H1 (cell line): Measurements from ENCODE around the gene INHA. TPM values are rescaled to one million over a fixed set of nuclear protein-coding genes. Genes with fewer than 3 reads are reported as not detected.

ENCODE experiments used
- CTCF ChIA-PET: fragments of 300-600 bp; sonication (Branson Sonifier 250); formaldehyde crosslinking; loops from one replicate; lab custom pipeline; 2021; ENCODE audit not compliant: partially characterized antibody; lab: Charles Lee
- POLR2A ChIA-PET: fragments of 300-600 bp; sonication (Branson Sonifier 250); formaldehyde crosslinking; loops from one replicate; lab custom pipeline; 2021; ENCODE audit warnings: inconsistent platforms; ENCODE audit not compliant: partially characterized antibody; lab: Charles Lee
- DNase-seq, 2 experiments: peaks; one replicate each; pipeline versions ENCODE4 v3.0.0 to v3.0.0-alpha.2; 2010 to 2022; ENCODE audit warnings: low spot score in 2 of 2, low read depth in 1 of 2, mixed read lengths in 1 of 2
- FAIRE-seq: peaks from 2 replicates; lab custom pipeline; 2011; peaks lifted over from hg19 to GRCh38; lab: Jason Lieb, UNC
- H2AFZ ChIP-seq: 2 replicates; pipeline ENCODE4 v1.8.1; 2012; ENCODE audit warnings: low read length, inconsistent platforms
- H2AK5ac ChIP-seq: 2 replicates; pipeline ENCODE4 v1.6.1; 2013; ENCODE audit warnings: low read depth, low read length
- H2BK120ac ChIP-seq: replicated peaks from 2 replicates; pipeline ENCODE3; 2013; ENCODE audit warnings: low read depth, low read length, inconsistent platforms
- H2BK12ac ChIP-seq: 2 replicates; pipeline ENCODE4 v1.6.1; 2013; ENCODE audit warnings: low read depth, low read length
- H2BK15ac ChIP-seq: 2 replicates; pipeline ENCODE4 v1.6.1; 2013; ENCODE audit warnings: low read length
- H2BK20ac ChIP-seq: 2 replicates; pipeline ENCODE4 v1.6.1; 2013; ENCODE audit warnings: low read length
- H2BK5ac ChIP-seq: 2 replicates; pipeline ENCODE4 v1.6.1; 2013; ENCODE audit warnings: low read depth, low read length
- H3K14ac ChIP-seq: 2 replicates; pipeline ENCODE4 v1.6.1; 2013; ENCODE audit warnings: inconsistent platforms; ENCODE audit not compliant: insufficient read length
- H3K18ac ChIP-seq: 2 replicates; pipeline ENCODE4 v1.6.1; 2013; ENCODE audit warnings: low read length; ENCODE audit errors: extremely low read depth
- H3K23ac ChIP-seq: 2 replicates; pipeline ENCODE4 v1.6.1; 2013; ENCODE audit warnings: inconsistent platforms; ENCODE audit not compliant: insufficient read length
- H3K23me2 ChIP-seq: 2 replicates; pipeline ENCODE4 v1.6.1; 2013; ENCODE audit warnings: low read depth, low read length
- H3K27ac ChIP-seq: 2 replicates; pipeline ENCODE4 v1.6.1; 2011; ENCODE audit warnings: low read depth, low read length, inconsistent platforms
- H3K27me3 ChIP-seq, 4 experiments: replicated peaks in 1 of 4; 1 replicate in 1 of 4; 2 replicates in 3 of 4; pipeline versions ENCODE4 v1.6.1 to v1.8.1; 2011 to 2013; ENCODE audit warnings: low read length in 3 of 4, mild to moderate bottlenecking in 3 of 4, inconsistent platforms in 2 of 4, mixed read lengths in 2 of 4, moderate library complexity in 1 of 4; ENCODE audit not compliant: control insufficient read depth in 3 of 4, insufficient read depth in 3 of 4; ENCODE audit errors: extremely low read depth in 1 of 4
- H3K36me3 ChIP-seq, 4 experiments: 2 replicates each; pipeline versions ENCODE4 v1.6.1 to v1.8.1; 2011 to 2013; ENCODE audit warnings: mild to moderate bottlenecking in 4 of 4, low read length in 3 of 4, moderate library complexity in 2 of 4, control low read depth in 1 of 4, inconsistent platforms in 1 of 4; ENCODE audit not compliant: insufficient read depth in 4 of 4, control insufficient read depth in 2 of 4
- H3K4ac ChIP-seq: replicated peaks from 2 replicates; pipeline ENCODE3; 2013; ENCODE audit warnings: low read length, low read depth, mixed read lengths, inconsistent platforms; ENCODE audit not compliant: insufficient read length
- H3K4me1 ChIP-seq, 4 experiments: replicated peaks in 1 of 4; 1 replicate in 1 of 4; 2 replicates in 3 of 4; pipeline versions ENCODE4 v1.6.1 to v1.8.1; 2011 to 2013; ENCODE audit warnings: low read length in 3 of 4, inconsistent platforms in 2 of 4, mixed read lengths in 1 of 4; ENCODE audit not compliant: insufficient read depth in 4 of 4, control insufficient read depth in 3 of 4
- H3K4me2 ChIP-seq, 2 experiments: 2 replicates each; pipeline versions ENCODE4 v1.6.1 to v1.8.1; 2011 to 2013; ENCODE audit warnings: low read depth in 2 of 2, low read length in 2 of 2, control low read depth in 1 of 2, inconsistent platforms in 1 of 2, mild to moderate bottlenecking in 1 of 2; ENCODE audit not compliant: insufficient read depth in 1 of 2
- H3K4me3 ChIP-seq, 4 experiments: fragments of 200-600, 300-600 bp in 1 of 4; sonication (generic), shearing (Covaris generic), sonication (Bioruptor Twin) in 1 of 4; 2 replicates each; pipeline versions ENCODE4 v1.5.1 to v1.8.1; 2011 to 2016; ENCODE audit warnings: low read length in 4 of 4, low read depth in 3 of 4, control low read depth in 2 of 4, inconsistent platforms in 2 of 4, mild to moderate bottlenecking in 2 of 4, mixed read lengths in 1 of 4, moderate library complexity in 1 of 4; ENCODE audit not compliant: insufficient read depth in 2 of 4; ENCODE audit errors: extremely low read depth in 1 of 4
- H3K56ac ChIP-seq: replicated peaks from 2 replicates; pipeline ENCODE3; 2013; ENCODE audit warnings: low read depth, mild to moderate bottlenecking, mixed read lengths, low read length, inconsistent platforms; ENCODE audit not compliant: insufficient read length
- H3K79me1 ChIP-seq: 2 replicates; pipeline ENCODE4 v1.6.1; 2013; ENCODE audit warnings: low read depth, low read length, control low read depth
- H3K79me2 ChIP-seq, 2 experiments: 2 replicates each; pipeline versions ENCODE4 v1.6.1 to v1.8.1; 2012 to 2013; ENCODE audit warnings: low read length in 2 of 2, mild to moderate bottlenecking in 2 of 2, inconsistent platforms in 1 of 2; ENCODE audit not compliant: insufficient read depth in 2 of 2, control insufficient read depth in 1 of 2
- H3K9ac ChIP-seq, 4 experiments: replicated peaks in 1 of 4; 1 replicate in 1 of 4; 2 replicates in 3 of 4; pipeline versions ENCODE4 v1.6.1 to v1.8.1; 2011 to 2013; ENCODE audit warnings: low read depth in 3 of 4, low read length in 3 of 4, control low read depth in 2 of 4, mild to moderate bottlenecking in 2 of 4, moderate library complexity in 2 of 4, inconsistent platforms in 1 of 4; ENCODE audit errors: extremely low read depth in 1 of 4
- H3K9me3 ChIP-seq, 2 experiments: 2 replicates each; pipeline versions ENCODE4 v1.6.1 to v1.8.1; 2012 to 2013; ENCODE audit warnings: mild to moderate bottlenecking in 2 of 2, moderate library complexity in 2 of 2, control low read depth in 1 of 2, inconsistent platforms in 1 of 2, low read depth in 1 of 2, low read length in 1 of 2, mixed read lengths in 1 of 2; ENCODE audit not compliant: insufficient read depth in 2 of 2
- H4K20me1 ChIP-seq, 2 experiments: replicated peaks in 1 of 2; 2 replicates each; pipeline versions ENCODE3 to v1.8.1; 2011 to 2013; ENCODE audit warnings: inconsistent platforms in 2 of 2, low read length in 2 of 2, mild to moderate bottlenecking in 1 of 2; ENCODE audit not compliant: insufficient read depth in 2 of 2, control insufficient read depth in 1 of 2
- H4K5ac ChIP-seq: 2 replicates; pipeline ENCODE4 v1.6.1; 2013; ENCODE audit warnings: low read length, low read depth, mixed read lengths, inconsistent platforms; ENCODE audit not compliant: insufficient read length
- H4K8ac ChIP-seq: 2 replicates; pipeline ENCODE4 v1.8.0; 2013; ENCODE audit warnings: mild to moderate bottlenecking, moderate library complexity, low read length, inconsistent platforms; ENCODE audit not compliant: insufficient read depth; ENCODE audit errors: extremely low read depth
- H4K91ac ChIP-seq: replicated peaks from 2 replicates; pipeline ENCODE3; 2013; ENCODE audit warnings: low read length, mixed read lengths, inconsistent platforms; ENCODE audit not compliant: insufficient read length
- BACH1 ChIP-seq: IDR thresholded peaks from 2 replicates; pipeline ENCODE4 v1.6.1; 2012; ENCODE audit warnings: low read length, improper control_type of control experiment
- BCL11A ChIP-seq, 2 experiments: IDR thresholded peaks; one replicate each; pipeline ENCODE4 v1.6.1; 2011; ENCODE audit warnings: low read depth in 2 of 2, low read length in 2 of 2, mild to moderate bottlenecking in 2 of 2
- CTBP2 ChIP-seq: IDR thresholded peaks from 2 replicates; pipeline ENCODE4 v1.7.0; 2011; ENCODE audit warnings: borderline replicate concordance, mild to moderate bottlenecking, moderate library complexity, mixed read lengths, low read length; ENCODE audit not compliant: insufficient read depth, insufficient read length
- NRF1 ChIP-seq: IDR thresholded peaks from 2 replicates; pipeline ENCODE4 v1.6.1; 2011; ENCODE audit warnings: mild to moderate bottlenecking, low read depth, low read length, improper control_type of control experiment
- SIRT6 ChIP-seq: IDR thresholded peaks from one replicate; pipeline ENCODE4 v1.7.1; 2012; ENCODE audit warnings: low read length, inconsistent platforms
- SP2 ChIP-seq: IDR thresholded peaks from 2 replicates; pipeline ENCODE4 v1.6.1; 2012; ENCODE audit warnings: mild to moderate bottlenecking, low read length, inconsistent platforms
- WGBS, 2 experiments: shearing (Covaris generic) in 1 of 2; methylation state at CpG; one replicate each; pipeline versions ENCODE4 v1.1.6 to v1.1.7; 2013 to 2015; ENCODE audit warnings: low lambda C conversion rate in 2 of 2, mixed read lengths in 2 of 2, inconsistent platforms in 1 of 2, low coverage in 1 of 2, missing lambda C conversion rate in 1 of 2; ENCODE audit not compliant: insufficient replicate concordance in 2 of 2, insufficient coverage in 1 of 2, insufficient read length in 1 of 2; ENCODE audit errors: extremely low coverage in 1 of 2, missing lambda C conversion rate in 1 of 2; 5-methylcytosine and 5-hydroxymethylcytosine counted together
- polyA plus RNA-seq, 7 experiments: library from polyadenylated mRNA; depleted of rRNA in 3 of 7; stranded (reverse) in 5 of 7; unstranded in 2 of 7; fragments of >200 nt in 5 of 7; fragments of 200-250 nt in 2 of 7; gene quantifications; 1 replicate in 5 of 7; 2 replicates in 1 of 7; 4 replicates in 1 of 7; pipeline versions ENCODE4 v1.2.1 to v1.2.3, GENCODE V29; 2011 to 2013; ENCODE audit warnings: missing spikeins in 2 of 7, mixed read lengths in 2 of 7
- total RNA-seq: library from RNA; stranded (reverse); fragmentation: NEBNext Ultra II Directional; extraction: Animal tissue kit (Norgen Biotek cat#: 25700); gene quantifications from 2 replicates; pipeline ENCODE4 v1.2.1, GENCODE V29; 2021
- TF ChIP-seq, protein P1 (sequence below): IDR thresholded peaks from 2 replicates; pipeline ENCODE4 v1.6.1; 2012; ENCODE audit warnings: low read length, inconsistent platforms

INHA gene
- total and polyA plus RNA-seq, 2 of the 8 experiments (the other 6 are each of a cell fraction or from before 2014, with no cell fraction given): 0.65 to 2.7 TPM

DNA sequence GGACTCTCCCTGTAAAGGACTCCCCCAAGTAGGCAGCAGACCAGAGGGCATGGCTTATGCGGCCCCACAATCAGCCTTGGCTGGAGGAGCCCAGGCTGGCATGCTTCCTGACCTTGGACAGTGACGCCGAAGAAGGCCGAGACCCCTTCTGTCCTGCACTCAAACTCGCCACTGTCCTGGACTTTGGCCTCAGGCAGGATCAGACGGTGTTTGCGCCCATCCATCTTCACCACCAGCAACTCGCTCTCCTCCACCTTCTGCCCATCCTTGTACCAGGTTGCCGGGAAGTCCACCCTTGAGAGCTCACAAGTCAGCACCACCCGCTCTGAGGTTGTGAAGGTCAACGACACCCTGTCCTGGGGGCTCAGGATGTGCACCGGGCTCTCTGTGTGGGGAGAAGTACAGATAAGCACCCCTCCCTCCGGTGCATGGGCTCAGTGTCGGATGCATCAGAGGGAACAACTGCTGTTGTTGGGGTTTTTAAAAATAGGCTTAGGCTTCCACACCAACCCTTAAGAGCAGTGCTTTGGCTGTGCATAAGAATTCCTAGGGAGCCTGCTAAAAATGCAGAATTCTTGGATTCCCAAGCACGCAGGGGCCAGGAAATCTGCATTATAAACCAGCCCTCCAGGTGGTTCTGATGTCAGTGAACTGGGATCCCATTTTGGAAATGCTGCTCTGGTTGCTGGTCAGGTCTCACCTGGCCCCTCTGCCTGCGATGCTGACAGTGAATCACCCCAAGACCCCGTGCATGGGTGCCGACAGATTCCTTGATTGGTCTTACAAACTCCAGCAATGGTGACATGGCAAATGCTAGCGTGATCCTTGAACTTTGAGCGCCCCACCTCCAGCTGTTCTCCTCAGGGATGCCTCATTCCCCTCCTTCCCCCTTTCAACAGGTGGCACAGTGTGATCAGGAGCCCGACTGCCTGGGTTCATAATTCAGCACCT, 6.7 kb upstream of the INHA start:
- Histone ChIP-seq H3K18ac (peak overlapping the region; percentile 99), H4K91ac (peak overlapping the region; percentile 100), H3K4ac (peak overlapping the region; percentile 100), H3K4me3 (peak overlapping the region in 2 of 4 experiments; percentile 15 to 32; a peak in 3 of 8 replicates), H3K4me1 (peaks cover 6 to 64% (median 53%) of the 10 kb centered on the region in 4 experiments), H2BK12ac (peak overlapping the region; percentile 100), H3K56ac (peak overlapping the region; percentile 75), H3K36me3 (peaks cover 0 to 58% (median 11%) of the 10 kb centered on the region in 4 experiments; a peak in 6 of 8 replicates), H3K23me2 (peaks cover 1% of the 10 kb centered on the region; the same call in 1 of the 2 replicates), H3K9ac (peak overlapping the region in 3 of 4 experiments; percentile 54 to 65 (median 58); a peak in 6 of 7 replicates), H3K14ac (peak overlapping the region; percentile 84), H3K27me3 (peaks cover 0 to 2% (median 0%) of the 10 kb centered on the region in 4 experiments; a peak in 1 of 7 replicates), H4K20me1 (no peaks in the 10 kb centered on the region), H2BK20ac (peak overlapping the region; percentile 100), H3K4me2 (peak overlapping the region; percentile 54 to 56), H3K23ac (peak overlapping the region; percentile 87), H4K5ac (peak overlapping the region; percentile 96), H3K79me2 (peaks cover 0 to 11% of the 10 kb centered on the region in 2 experiments; a peak in 2 of 4 replicates), H2AFZ (no peak overlapping the region), H2BK5ac (peak overlapping the region; percentile 100), H2BK120ac (peak overlapping the region; percentile 100), H2BK15ac (peak overlapping the region; percentile 37; the same call in 1 of the 2 replicates), H4K8ac (peak overlapping the region; percentile 84), H3K79me1 (0 out of 2 replicates have a peak, but pooled peaks cover 2% of the 10 kb centered on the region), H3K9me3 (peaks cover 0 to 8% of the 10 kb centered on the region in 2 experiments; a peak in 1 of 4 replicates), H3K27ac (peak overlapping the region; percentile 92), H2AK5ac (peak overlapping the region; percentile 100)
- FAIRE-seq (peak; percentile 88), DNase-seq (peak in 1 of 2 experiments; percentile 79)
- POLR2A ChIA-PET: interaction anchor here (0.7 to 18.6 kb wide), 6 partner anchors 6 to 31 kb away, joined by 3 to 293 read pairs (median 66); partner anchors contain the start of genes INHA, OBSL1 and STK11IP
- CTCF ChIA-PET: interaction anchor here (0.8 to 19.7 kb wide), 11 partner anchors 8 to 77 kb away, joined by 3 to 293 read pairs (median 3); partner anchors contain the start of genes CHPF, STK11IP and TMEM198
- whole genome bisulfite sequencing, 2 experiments: 40% methylated on average over 21 of the region's 21 CpGs; no CpG with 5 or more reads in 1 of the 2 experiments
- TF ChIP-seq CTBP2 (no peak), BACH1 (peak; percentile 27; the same call in 1 of the 2 replicates), SIRT6 (no peak), SP2 (no peak), NRF1 (no peak), BCL11A (IDR thresholded peaks at IDR 0.05; ENCODE audit: low read depth in 2 of 2, low read length in 2 of 2) (peak in 1 of 2 experiments; percentile 38)
- TF ChIP-seq, protein P1, sequence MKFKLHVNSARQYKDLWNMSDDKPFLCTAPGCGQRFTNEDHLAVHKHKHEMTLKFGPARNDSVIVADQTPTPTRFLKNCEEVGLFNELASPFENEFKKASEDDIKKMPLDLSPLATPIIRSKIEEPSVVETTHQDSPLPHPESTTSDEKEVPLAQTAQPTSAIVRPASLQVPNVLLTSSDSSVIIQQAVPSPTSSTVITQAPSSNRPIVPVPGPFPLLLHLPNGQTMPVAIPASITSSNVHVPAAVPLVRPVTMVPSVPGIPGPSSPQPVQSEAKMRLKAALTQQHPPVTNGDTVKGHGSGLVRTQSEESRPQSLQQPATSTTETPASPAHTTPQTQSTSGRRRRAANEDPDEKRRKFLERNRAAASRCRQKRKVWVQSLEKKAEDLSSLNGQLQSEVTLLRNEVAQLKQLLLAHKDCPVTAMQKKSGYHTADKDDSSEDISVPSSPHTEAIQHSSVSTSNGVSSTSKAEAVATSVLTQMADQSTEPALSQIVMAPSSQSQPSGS: no peak; the same call in 1 of the 2 replicates
